Prostate gland (tissue), 2 donors: ENCODE data around the gene PRDM16. TPM values are rescaled to one million over a fixed set of nuclear protein-coding genes. Genes with fewer than 3 reads are reported as not detected.

Experiments used
- DNase-seq: peaks from one replicate; pipeline ENCODE4 v3.0.0-alpha.2; 2019; ENCODE audit warnings: low spot score
- H3K27ac ChIP-seq, 2 donors: fragments of 200-600 bp; sonication (generic); 2 replicates each; pipeline ENCODE4 v1.5.1; 2017 to 2019
- H3K27me3 ChIP-seq: fragments of 200-600 bp; sonication (generic); replicated peaks from 2 replicates; pipeline ENCODE4 v1.5.1; 2019; ENCODE audit not compliant: insufficient read depth
- H3K36me3 ChIP-seq, 2 donors: fragments of 200-600 bp; sonication (generic); 1 replicate in 1 of 2; 2 replicates in 1 of 2; pipeline versions ENCODE4 v1.5.1 to v1.8.1; 2017 to 2019
- H3K4me1 ChIP-seq: fragments of 200-600 bp; sonication (generic); replicated peaks from 2 replicates; pipeline ENCODE4 v1.5.1; 2019
- H3K4me3 ChIP-seq, 2 donors: fragments of 200-600 bp; sonication (generic); 2 replicates each; pipeline ENCODE4 v1.5.1; 2017 to 2019
- H3K9me3 ChIP-seq: fragments of 200-600 bp; sonication (generic); 2 replicates; pipeline ENCODE4 v1.5.1; 2017
- POLR2A ChIP-seq: fragments of 450-650 bp; IDR thresholded peaks from one replicate; pipeline ENCODE4 v1.6.1; 2016; ENCODE audit warnings: antibody characterized with exemption, mild to moderate bottlenecking
- POLR2AphosphoS5 ChIP-seq: sonication (generic); formaldehyde crosslinking; IDR thresholded peaks from one replicate; pipeline ENCODE4 v1.6.1; 2017; ENCODE audit warnings: antibody characterized with exemption
- WGBS: methylation state at CpG from one replicate; pipeline ENCODE4 v1.1.5; 2018; 5-methylcytosine and 5-hydroxymethylcytosine counted together
- intact Hi-C: fragments of 100-400 bp; cut with DNase I; formaldehyde crosslinking; loops from one replicate; pipeline ENCODE4 v1.14.2; 2022
- total RNA-seq, 2 donors: library from RNA; depleted of rRNA; stranded (reverse); fragments of >200 nt; gene quantifications; one replicate each; pipeline ENCODE4 v1.1.0, GENCODE V29; 2016
- TF ChIP-seq, protein P1 (sequence below), 4 experiments: fragments of 200-600 bp in 2 of 4; fragments of 450-650 bp in 2 of 4; sonication (generic) in 2 of 4; IDR thresholded peaks; 1 replicate in 3 of 4; 2 replicates in 1 of 4; pipeline ENCODE4 v1.5.1; 2016 to 2019; ENCODE audit warnings: antibody characterized with exemption in 4 of 4, mild to moderate bottlenecking in 2 of 4, moderate library complexity in 2 of 4

Gene PRDM16
- total RNA-seq, 2 donors from 2014 or later: 0.23 to 6.5 TPM

DNA sequence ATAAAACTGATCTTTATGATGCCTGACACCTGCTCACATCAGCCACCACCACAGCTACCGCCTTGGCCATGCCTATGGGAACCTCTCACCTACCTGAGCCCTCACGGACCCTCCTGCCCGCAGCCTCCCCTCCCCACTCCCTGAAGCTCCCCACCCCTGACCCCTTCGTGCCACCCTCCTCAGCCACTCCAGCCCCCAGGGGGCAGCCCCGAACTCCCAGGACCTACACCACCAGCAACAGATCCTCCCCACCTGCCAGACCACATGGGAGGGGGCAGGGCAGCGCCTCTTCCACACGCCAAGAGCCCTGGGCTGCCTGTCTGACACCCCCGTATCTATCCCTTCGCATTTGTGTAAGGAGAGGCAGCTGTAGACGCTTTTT is 371.3 kb downstream of the PRDM16 start:
- Histone ChIP-seq H3K27me3 (peaks cover 3% of the 10 kb centered on the region), H3K36me3 (no peaks in the 10 kb centered on the region), H3K4me3 (no peak overlapping the region), H3K9me3 (no peaks in the 10 kb centered on the region), H3K27ac (no peak overlapping the region), H3K4me1 (no peaks in the 10 kb centered on the region)
- 63% methylated on average over 10 of the region's 10 CpGs for WGBS
- intact Hi-C loops: no loop called here
- no peak for DNase-seq
- TF ChIP-seq POLR2AphosphoS5: no peak
- TF ChIP-seq POLR2A: no peak
- TF ChIP-seq, protein P1, sequence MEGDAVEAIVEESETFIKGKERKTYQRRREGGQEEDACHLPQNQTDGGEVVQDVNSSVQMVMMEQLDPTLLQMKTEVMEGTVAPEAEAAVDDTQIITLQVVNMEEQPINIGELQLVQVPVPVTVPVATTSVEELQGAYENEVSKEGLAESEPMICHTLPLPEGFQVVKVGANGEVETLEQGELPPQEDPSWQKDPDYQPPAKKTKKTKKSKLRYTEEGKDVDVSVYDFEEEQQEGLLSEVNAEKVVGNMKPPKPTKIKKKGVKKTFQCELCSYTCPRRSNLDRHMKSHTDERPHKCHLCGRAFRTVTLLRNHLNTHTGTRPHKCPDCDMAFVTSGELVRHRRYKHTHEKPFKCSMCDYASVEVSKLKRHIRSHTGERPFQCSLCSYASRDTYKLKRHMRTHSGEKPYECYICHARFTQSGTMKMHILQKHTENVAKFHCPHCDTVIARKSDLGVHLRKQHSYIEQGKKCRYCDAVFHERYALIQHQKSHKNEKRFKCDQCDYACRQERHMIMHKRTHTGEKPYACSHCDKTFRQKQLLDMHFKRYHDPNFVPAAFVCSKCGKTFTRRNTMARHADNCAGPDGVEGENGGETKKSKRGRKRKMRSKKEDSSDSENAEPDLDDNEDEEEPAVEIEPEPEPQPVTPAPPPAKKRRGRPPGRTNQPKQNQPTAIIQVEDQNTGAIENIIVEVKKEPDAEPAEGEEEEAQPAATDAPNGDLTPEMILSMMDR (IDR thresholded peaks at IDR 0.05): no peak

DNA sequence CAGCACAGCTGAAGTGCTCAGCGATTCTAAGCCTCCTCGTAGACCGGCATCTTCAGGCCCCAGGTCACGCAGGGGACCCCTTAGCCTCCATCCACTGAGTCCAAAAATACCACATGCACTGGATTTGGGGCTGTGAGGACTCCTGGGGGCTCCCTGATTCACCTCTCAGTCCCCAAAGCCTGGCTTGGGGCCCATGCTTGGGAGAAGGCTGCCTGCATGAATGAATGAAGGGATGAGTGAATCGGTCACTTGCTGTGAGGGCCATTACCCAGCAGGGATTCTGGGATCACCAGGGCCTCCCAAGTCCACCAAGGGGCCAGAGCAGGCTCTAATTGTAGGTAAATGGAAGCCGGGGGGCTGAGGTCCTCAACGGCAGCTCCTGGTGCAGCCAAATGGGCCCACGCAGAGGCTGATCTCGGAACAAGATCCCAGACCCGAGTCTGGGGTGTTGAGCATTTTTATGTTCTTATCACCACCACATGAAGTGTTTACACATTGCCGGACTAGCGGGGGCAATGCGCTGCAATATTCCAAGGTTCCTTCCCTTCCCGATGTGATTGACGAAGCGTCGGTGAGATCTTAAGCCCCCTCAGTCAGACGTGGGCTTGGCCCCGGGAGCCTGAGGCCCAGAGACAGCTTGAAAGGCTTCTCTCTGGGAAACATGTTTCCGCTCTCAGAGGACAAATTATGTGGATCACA is 371.9 kb downstream of the PRDM16 start:
- no peaks in the 10 kb centered on the region for H3K36me3 ChIP-seq
- H3K9me3 ChIP-seq: no peaks in the 10 kb centered on the region
- no peak overlapping the region for H3K4me3 ChIP-seq
- H3K27ac ChIP-seq: no peak overlapping the region
- no peaks in the 10 kb centered on the region for H3K4me1 ChIP-seq
- WGBS: 66% methylated on average over 20 of the region's 20 CpGs
- TF ChIP-seq, protein P1 (IDR thresholded peaks at IDR 0.05): no peak
- TF ChIP-seq POLR2A (no peak), POLR2AphosphoS5 (no peak)
- peaks cover 3% of the 10 kb centered on the region for H3K27me3 ChIP-seq
- DNase-seq: no peak
- intact Hi-C loops: no loop called here

DNA sequence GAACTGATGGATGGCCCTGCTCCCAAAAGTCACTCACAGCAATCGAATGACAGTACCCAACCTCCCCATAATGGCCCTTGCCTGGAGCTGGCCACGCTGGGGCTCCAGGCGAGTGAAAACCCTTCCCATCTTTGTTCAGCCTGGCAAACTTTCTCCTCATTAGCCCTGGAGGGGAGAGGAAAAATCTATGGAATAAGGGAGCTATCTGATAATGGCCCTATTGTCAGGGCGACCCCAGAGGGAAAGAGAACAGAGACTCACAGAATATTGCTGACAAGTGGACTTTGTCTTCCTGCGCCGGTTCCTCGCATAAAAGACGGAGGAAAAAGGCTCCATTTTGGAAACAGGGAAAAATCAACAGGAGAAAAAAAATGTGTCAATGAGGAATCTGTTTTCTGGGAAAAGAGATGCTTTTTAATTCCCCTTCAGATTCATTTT is 372.4 kb downstream of the PRDM16 start:
- Histone ChIP-seq H3K36me3 (no peaks in the 10 kb centered on the region), H3K27me3 (peaks cover 3% of the 10 kb centered on the region), H3K9me3 (no peaks in the 10 kb centered on the region), H3K4me1 (no peaks in the 10 kb centered on the region), H3K4me3 (no peak overlapping the region), H3K27ac (no peak overlapping the region)
- TF ChIP-seq, protein P1 (IDR thresholded peaks at IDR 0.05): no peak
- no peak for TF ChIP-seq POLR2A
- TF ChIP-seq POLR2AphosphoS5: no peak
- no peak for DNase-seq
- intact Hi-C loops: no loop called here
- WGBS: 76% methylated on average over 8 of the region's 8 CpGs

DNA sequence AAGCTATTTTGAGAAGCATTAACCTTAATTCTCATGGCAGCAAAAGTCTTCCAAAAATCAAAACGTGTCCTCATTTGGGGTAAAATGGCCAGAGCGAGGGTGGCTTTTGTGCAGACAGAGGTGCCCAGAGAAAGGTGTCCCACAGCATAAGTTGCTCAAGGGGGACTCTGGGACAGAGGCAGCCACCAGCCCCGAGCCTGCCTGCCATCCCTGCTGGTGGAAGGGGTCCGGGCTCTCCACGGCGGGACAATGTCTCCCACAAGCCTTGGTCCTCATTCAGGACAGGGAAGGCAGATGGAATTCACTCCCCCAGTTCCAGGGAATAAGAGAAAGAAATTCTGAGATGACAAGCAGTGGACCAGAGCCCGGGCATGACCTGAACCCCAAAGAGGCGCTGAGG is 372.9 kb downstream of the PRDM16 start:
- no peak for TF ChIP-seq POLR2A
- H3K4me1 ChIP-seq: no peaks in the 10 kb centered on the region
- H3K9me3 ChIP-seq: no peaks in the 10 kb centered on the region
- peaks cover 3% of the 10 kb centered on the region for H3K27me3 ChIP-seq
- H3K36me3 ChIP-seq: no peaks in the 10 kb centered on the region
- H3K27ac ChIP-seq: no peak overlapping the region
- intact Hi-C loops: no loop called here
- DNase-seq: no peak
- WGBS: 83% methylated on average over 8 of the region's 8 CpGs
- H3K4me3 ChIP-seq: no peak overlapping the region

DNA sequence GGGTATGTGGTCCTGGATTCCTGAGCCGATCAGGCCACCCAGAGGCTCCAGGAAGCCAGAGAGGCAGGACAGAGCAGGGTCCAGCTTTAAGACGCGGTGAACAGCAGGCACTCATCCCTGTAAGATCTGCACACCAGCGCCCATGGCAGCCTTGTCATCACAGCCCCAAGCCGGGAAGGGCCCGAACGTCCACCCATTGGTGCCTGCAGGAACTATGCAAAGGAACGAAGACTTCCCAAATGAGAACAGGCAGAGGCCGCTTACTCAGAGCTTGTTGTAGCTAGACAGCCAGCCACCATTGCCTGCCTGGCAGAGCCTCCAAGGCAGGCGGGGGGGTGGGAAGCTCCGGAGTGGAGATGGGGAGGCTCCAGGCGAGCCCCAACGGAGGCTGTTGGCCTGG is 373.3 kb downstream of the PRDM16 start:
- Histone ChIP-seq H3K9me3 (no peaks in the 10 kb centered on the region), H3K4me1 (no peaks in the 10 kb centered on the region), H3K4me3 (no peak overlapping the region), H3K36me3 (no peaks in the 10 kb centered on the region), H3K27me3 (no peaks in the 10 kb centered on the region), H3K27ac (no peak overlapping the region)
- no peak for TF ChIP-seq POLR2AphosphoS5
- TF ChIP-seq, protein P1 (IDR thresholded peaks at IDR 0.05): no peak
- no peak for TF ChIP-seq POLR2A
- no peak for DNase-seq
- 74% methylated on average over 13 of the region's 13 CpGs for WGBS
- intact Hi-C loops: no loop called here
